Osteoblast (primary cell): Measurements from ENCODE around the gene GRPEL2. TPM values are rescaled to one million over a fixed set of nuclear protein-coding genes. Genes with fewer than 3 reads are reported as not detected.
A peak's percentile ranks its signal among the peaks of the same experiment; 100 is the strongest.
"Not testable (repeated sequence)": the region's sequence is repeated elsewhere in the genome, so short reads cannot be mapped to it uniquely, and the experiment has no call there.

Experiments used
- DNase-seq: peaks from one replicate; pipeline ENCODE4 v3.0.0; 2011; ENCODE audit warnings: low spot score, mixed read lengths; ENCODE audit not compliant: insufficient read length; ENCODE audit errors: missing footprints
- H2AFZ ChIP-seq: 2 replicates; pipeline ENCODE4 v1.6.0; 2011; ENCODE audit warnings: mild to moderate bottlenecking, low read length
- H3K27ac ChIP-seq: 2 replicates; pipeline ENCODE4 v1.5.1; 2011; ENCODE audit warnings: mild to moderate bottlenecking, low read depth, low read length, moderate library complexity
- H3K27me3 ChIP-seq: 2 replicates; pipeline ENCODE4 v1.6.0; 2012; ENCODE audit warnings: mild to moderate bottlenecking, control low read depth, inconsistent platforms, low read length, moderate library complexity; ENCODE audit not compliant: insufficient read depth
- H3K36me3 ChIP-seq: 2 replicates; pipeline ENCODE4 v1.5.1; 2011; ENCODE audit warnings: mild to moderate bottlenecking, low read length, control low read depth, moderate library complexity; ENCODE audit not compliant: insufficient read depth
- H3K4me1 ChIP-seq: 2 replicates; pipeline ENCODE4 v1.5.1; 2011; ENCODE audit warnings: mild to moderate bottlenecking, low read length, control low read depth, moderate library complexity; ENCODE audit not compliant: insufficient read depth
- H3K4me2 ChIP-seq: 2 replicates; pipeline ENCODE4 v1.6.0; 2011; ENCODE audit warnings: mild to moderate bottlenecking, low read length; ENCODE audit not compliant: insufficient read depth
- H3K4me3 ChIP-seq: fragments of 200-600 bp; sonication (generic); 3 replicates; pipeline ENCODE4 v1.5.1; 2012; ENCODE audit warnings: mild to moderate bottlenecking, low read length, inconsistent platforms; ENCODE audit not compliant: insufficient read depth
- H3K79me2 ChIP-seq: 2 replicates; pipeline ENCODE4 v1.6.0; 2012; ENCODE audit warnings: mild to moderate bottlenecking, low read length, control low read depth, inconsistent platforms; ENCODE audit not compliant: insufficient read depth
- H3K9me3 ChIP-seq: 2 replicates; pipeline ENCODE4 v1.5.1; 2011; ENCODE audit warnings: low read depth, low read length, control low read depth
- H4K20me1 ChIP-seq: 2 replicates; pipeline ENCODE4 v1.6.0; 2012; ENCODE audit warnings: mild to moderate bottlenecking, low read length, control low read depth; ENCODE audit not compliant: insufficient read depth
- total RNA-seq: library from RNA; depleted of rRNA; stranded (reverse); fragments of >200 nt; gene quantifications from 2 replicates; pipeline ENCODE4 v1.2.3, GENCODE V29; 2012
- TF ChIP-seq, protein P1 (sequence below): IDR thresholded peaks from 2 replicates; pipeline ENCODE4 v1.5.1; 2011; ENCODE audit warnings: mild to moderate bottlenecking, low read depth, low read length, moderate library complexity; ENCODE audit errors: extremely low read depth

Gene GRPEL2
- total RNA-seq, 1 donor: 34.7 TPM

DNA sequence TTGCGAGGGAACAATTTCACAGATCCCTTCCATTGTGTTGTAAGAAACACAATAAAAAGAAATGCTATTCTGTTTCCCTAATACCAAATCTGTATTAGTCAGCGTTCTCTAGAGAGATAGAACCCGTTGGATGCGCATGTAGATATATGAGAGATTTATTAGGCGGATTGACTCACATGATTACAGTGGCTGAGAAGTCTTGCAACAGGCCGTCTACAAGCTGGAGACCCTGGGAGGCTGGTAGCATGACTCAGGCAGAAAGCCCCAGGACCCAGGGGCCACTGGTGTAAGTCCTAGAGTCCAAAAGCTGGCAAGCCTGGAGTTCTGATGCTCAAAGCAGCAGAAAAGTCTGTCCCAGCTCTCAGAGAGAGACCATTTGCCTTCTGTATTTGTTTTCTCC is 52.2 kb downstream of the GRPEL2 start:
- peak overlapping the region; percentile 90 for H3K27ac ChIP-seq
- DNase-seq: peak; percentile 89
- no peaks in the 10 kb centered on the region for H4K20me1 ChIP-seq
- H2AFZ ChIP-seq: no peak overlapping the region
- H3K4me3 ChIP-seq: no peak overlapping the region
- no peaks in the 10 kb centered on the region for H3K9me3 ChIP-seq
- no peaks in the 10 kb centered on the region for H3K27me3 ChIP-seq
- H3K4me1 ChIP-seq: peaks cover 21% of the 10 kb centered on the region
- no peaks in the 10 kb centered on the region for H3K79me2 ChIP-seq
- TF ChIP-seq, protein P1, sequence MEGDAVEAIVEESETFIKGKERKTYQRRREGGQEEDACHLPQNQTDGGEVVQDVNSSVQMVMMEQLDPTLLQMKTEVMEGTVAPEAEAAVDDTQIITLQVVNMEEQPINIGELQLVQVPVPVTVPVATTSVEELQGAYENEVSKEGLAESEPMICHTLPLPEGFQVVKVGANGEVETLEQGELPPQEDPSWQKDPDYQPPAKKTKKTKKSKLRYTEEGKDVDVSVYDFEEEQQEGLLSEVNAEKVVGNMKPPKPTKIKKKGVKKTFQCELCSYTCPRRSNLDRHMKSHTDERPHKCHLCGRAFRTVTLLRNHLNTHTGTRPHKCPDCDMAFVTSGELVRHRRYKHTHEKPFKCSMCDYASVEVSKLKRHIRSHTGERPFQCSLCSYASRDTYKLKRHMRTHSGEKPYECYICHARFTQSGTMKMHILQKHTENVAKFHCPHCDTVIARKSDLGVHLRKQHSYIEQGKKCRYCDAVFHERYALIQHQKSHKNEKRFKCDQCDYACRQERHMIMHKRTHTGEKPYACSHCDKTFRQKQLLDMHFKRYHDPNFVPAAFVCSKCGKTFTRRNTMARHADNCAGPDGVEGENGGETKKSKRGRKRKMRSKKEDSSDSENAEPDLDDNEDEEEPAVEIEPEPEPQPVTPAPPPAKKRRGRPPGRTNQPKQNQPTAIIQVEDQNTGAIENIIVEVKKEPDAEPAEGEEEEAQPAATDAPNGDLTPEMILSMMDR: no peak
- peak overlapping the region; percentile 30 for H3K4me2 ChIP-seq
- no peaks in the 10 kb centered on the region for H3K36me3 ChIP-seq

DNA sequence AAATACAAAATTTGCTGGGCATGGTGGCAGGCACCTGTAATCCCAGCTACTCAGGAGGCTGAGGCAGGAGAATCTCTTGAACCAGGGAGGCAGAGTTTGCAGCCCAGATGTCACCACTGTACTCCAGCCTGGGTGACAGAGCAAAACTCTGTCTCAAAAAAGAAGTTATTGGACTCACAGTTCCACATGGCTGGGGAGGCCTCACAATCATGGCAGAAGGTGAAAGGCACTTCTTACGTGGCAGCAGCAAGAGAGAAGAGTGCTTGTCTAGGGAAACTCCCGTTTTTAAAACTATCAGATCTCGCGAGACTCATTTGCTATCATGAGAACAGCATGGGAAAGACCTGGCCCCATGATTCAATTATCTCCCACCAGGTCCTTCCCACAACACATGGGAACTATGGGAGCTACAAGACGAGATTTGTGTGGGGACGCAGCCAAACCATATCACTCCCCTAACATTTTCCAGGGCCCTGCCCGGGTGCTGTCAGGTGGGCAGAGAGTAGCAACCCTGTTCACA is 53.5 kb downstream of the GRPEL2 start:
- H3K4me3 ChIP-seq, H3K4me2 ChIP-seq, H3K27ac ChIP-seq, H3K27me3 ChIP-seq, H3K36me3 ChIP-seq, H3K79me2 ChIP-seq, H3K9me3 ChIP-seq, DNase-seq, H4K20me1 ChIP-seq, H2AFZ ChIP-seq: not testable (repeated sequence)
- peaks cover 25% of the 10 kb centered on the region for H3K4me1 ChIP-seq

DNA sequence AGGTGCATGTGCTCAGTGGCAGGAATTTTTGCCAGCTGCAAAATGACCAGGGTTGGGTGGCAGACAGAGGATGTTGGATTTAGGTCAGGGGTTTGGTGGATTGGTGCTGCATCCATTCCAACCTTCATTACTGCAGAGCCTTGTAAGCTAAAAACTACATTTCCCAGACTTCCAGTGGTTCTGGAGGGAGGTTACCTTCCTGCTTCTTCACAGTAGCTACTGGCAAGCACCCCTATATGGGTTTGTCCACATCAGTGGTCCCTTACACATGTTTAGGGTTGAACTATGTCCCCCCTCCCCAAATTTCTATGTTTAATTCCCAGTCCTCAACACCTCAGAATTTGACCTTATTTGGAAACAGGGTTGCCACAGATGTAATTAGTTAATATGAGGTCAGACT is 54.5 kb downstream of the GRPEL2 start:
- Histone ChIP-seq H3K4me2 (no peak overlapping the region), H3K27me3 (no peaks in the 10 kb centered on the region), H3K4me1 (peaks cover 35% of the 10 kb centered on the region), H2AFZ (no peak overlapping the region), H3K79me2 (no peaks in the 10 kb centered on the region), H3K4me3 (no peak overlapping the region), H3K27ac (no peak overlapping the region), H3K9me3 (no peaks in the 10 kb centered on the region), H3K36me3 (no peaks in the 10 kb centered on the region), H4K20me1 (no peaks in the 10 kb centered on the region)
- TF ChIP-seq, protein P1: no peak
- DNase-seq: peak; percentile 31

DNA sequence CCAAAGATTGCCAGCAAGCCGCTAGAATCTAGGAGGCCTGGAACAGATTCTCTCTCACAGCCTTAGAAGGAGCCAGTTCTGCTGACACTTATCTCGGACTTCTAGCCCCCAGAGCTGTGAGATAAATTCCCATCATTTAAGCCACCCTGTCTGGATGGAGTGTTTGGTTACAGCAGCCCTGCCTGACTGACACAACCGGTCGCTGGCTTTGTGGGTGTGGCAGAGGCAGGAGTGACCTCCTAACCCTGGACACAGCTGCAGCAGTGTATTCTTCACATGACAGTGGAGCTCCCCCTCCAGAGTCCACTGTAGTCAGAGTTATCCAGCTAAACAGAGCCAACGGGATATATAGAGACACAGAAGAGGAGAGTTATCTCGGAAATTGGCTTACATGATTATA is 55.0 kb downstream of the GRPEL2 start:
- Histone ChIP-seq H3K79me2 (no peaks in the 10 kb centered on the region), H3K27me3 (no peaks in the 10 kb centered on the region), H2AFZ (no peak overlapping the region), H3K27ac (no peak overlapping the region), H3K9me3 (no peaks in the 10 kb centered on the region), H3K36me3 (no peaks in the 10 kb centered on the region), H4K20me1 (no peaks in the 10 kb centered on the region), H3K4me3 (no peak overlapping the region), H3K4me1 (peaks cover 40% of the 10 kb centered on the region), H3K4me2 (no peak overlapping the region)
- TF ChIP-seq, protein P1: no peak
- no peak for DNase-seq
